Measurements from ENCODE around the gene CLRN3.

DNA sequence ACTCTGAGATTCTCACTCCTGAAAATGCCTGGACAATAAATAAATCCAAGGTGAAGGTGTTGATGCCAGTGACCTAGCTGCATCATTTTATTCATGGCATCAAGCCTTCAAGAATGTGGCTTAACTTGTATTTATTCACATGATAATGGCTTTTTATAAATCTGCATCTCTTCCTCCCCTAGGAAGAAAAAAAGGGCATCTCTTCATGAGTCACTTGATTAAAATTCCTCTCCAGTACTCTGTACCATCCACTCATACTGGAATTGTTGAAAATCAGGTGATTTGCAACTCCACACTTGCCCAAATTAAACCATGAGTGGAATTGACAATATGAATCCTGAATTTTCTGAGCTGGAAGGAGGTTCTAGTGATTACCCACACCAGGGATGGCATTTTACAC lies 44.3 kb upstream of the CLRN3 start:
- no peak for TF ChIP-seq CTCF (IDR thresholded peaks at IDR 0.05)
- no peak for TF ChIP-seq POLR2A (IDR thresholded peaks at IDR 0.05)

Data from uterus (tissue), 2 donors.